Thoracic aorta (tissue), 2 donors: Measurements from ENCODE around the gene INPP4B. TPM values are rescaled to one million over a fixed set of nuclear protein-coding genes. Genes with fewer than 3 reads are reported as not detected.
A peak's percentile ranks its signal among the peaks of the same experiment; 100 is the strongest.

Source experiments
- ATAC-seq: fragments of 150-250 bp; one replicate; pipeline ENCODE4 v1.8.0; 2017; ENCODE audit warnings: low read depth; ENCODE audit not compliant: insufficient number of reproducible peaks, low FRiP score
- DNase-seq: peaks from one replicate; pipeline ENCODE4 v3.0.0-alpha.2; 2020; ENCODE audit warnings: low spot score
- H3K27ac ChIP-seq, 2 donors: fragments of 200-600 bp; sonication (generic); 1 replicate in 1 of 2; 2 replicates in 1 of 2; pipeline ENCODE4 v1.5.1; 2016; ENCODE audit warnings: mild to moderate bottlenecking in 2 of 2, moderate library complexity in 2 of 2
- H3K27me3 ChIP-seq: fragments of 200-600 bp; sonication (generic); replicated peaks from 2 replicates; pipeline ENCODE4 v1.6.0; 2016; ENCODE audit warnings: mild to moderate bottlenecking; ENCODE audit not compliant: insufficient read depth
- H3K36me3 ChIP-seq: fragments of 200-600 bp; sonication (generic); one replicate; pipeline ENCODE4 v1.5.1; 2016
- H3K4me1 ChIP-seq, 2 donors: fragments of 200-600 bp; sonication (generic); 1 replicate in 1 of 2; 2 replicates in 1 of 2; pipeline versions ENCODE4 v1.5.1 to v1.6.0; 2016; ENCODE audit warnings: low read depth in 2 of 2, mild to moderate bottlenecking in 1 of 2; ENCODE audit not compliant: control insufficient read depth in 1 of 2
- H3K4me3 ChIP-seq: fragments of 200-600 bp; sonication (generic); 2 replicates; pipeline ENCODE4 v1.5.1; 2016; ENCODE audit warnings: mild to moderate bottlenecking
- H3K9me3 ChIP-seq: fragments of 200-600 bp; sonication (generic); 2 replicates; pipeline ENCODE4 v1.5.1; 2016
- CTCF ChIP-seq: fragments of 200-600 bp; sonication (generic); IDR thresholded peaks from one replicate; pipeline ENCODE4 v1.5.1; 2019; ENCODE audit warnings: antibody characterized with exemption
- total RNA-seq, 2 donors: library from RNA; depleted of rRNA; stranded (reverse); fragments of >200 nt; gene quantifications; one replicate each; pipeline versions ENCODE4 v1.1.0 to v1.2.3, GENCODE V29; 2016

INPP4B gene
- total RNA-seq, 2 donors from 2014 or later, result 21.1 to 30.4 TPM

- no peaks in the 10 kb centered on the region for H3K9me3 ChIP-seq
- ATAC-seq (no peak), DNase-seq (no peak)
- H3K4me1 ChIP-seq, result peaks cover 0 to 5% of the 10 kb centered on the region in 2 donors
- no peaks in the 10 kb centered on the region for H3K36me3 ChIP-seq
- no peak overlapping the region for H3K4me3 ChIP-seq
- H3K27ac ChIP-seq, result no peak overlapping the region
- TF ChIP-seq CTCF, result no peak
- no peaks in the 10 kb centered on the region for H3K27me3 ChIP-seq
Observed at GRCh38 chr4:142559986-142560385, 286.1 kb downstream of the INPP4B start.

- DNase-seq (no peak), ATAC-seq (no peak)
- Histone ChIP-seq H3K27me3 (no peaks in the 10 kb centered on the region), H3K4me1 (peaks cover 0 to 5% of the 10 kb centered on the region in 2 donors), H3K27ac (no peak overlapping the region), H3K9me3 (no peaks in the 10 kb centered on the region), H3K4me3 (peak overlapping the region; percentile 3), H3K36me3 (no peaks in the 10 kb centered on the region)
- TF ChIP-seq CTCF, result no peak
Observed at GRCh38 chr4:142558851-142559250, 287.2 kb downstream of the INPP4B start.

- TF ChIP-seq CTCF, result no peak
- Histone ChIP-seq H3K27ac (no peak overlapping the region), H3K4me3 (no peak overlapping the region), H3K4me1 (peaks cover 0 to 5% of the 10 kb centered on the region in 2 donors), H3K9me3 (no peaks in the 10 kb centered on the region), H3K36me3 (no peaks in the 10 kb centered on the region), H3K27me3 (no peaks in the 10 kb centered on the region)
- ATAC-seq, result no peak
- no peak for DNase-seq
Observed at GRCh38 chr4:142557239-142557801, 288.8 kb downstream of the INPP4B start.

- DNase-seq (no peak), ATAC-seq (no peak)
- no peaks in the 10 kb centered on the region for H3K36me3 ChIP-seq
- no peaks in the 10 kb centered on the region for H3K9me3 ChIP-seq
- H3K27me3 ChIP-seq, result no peaks in the 10 kb centered on the region
- no peak overlapping the region for H3K4me3 ChIP-seq
- no peak for TF ChIP-seq CTCF
- H3K4me1 ChIP-seq, result peaks cover 0 to 5% of the 10 kb centered on the region in 2 donors
- no peak overlapping the region for H3K27ac ChIP-seq
Observed at GRCh38 chr4:142556570-142557238, 289.4 kb downstream of the INPP4B start.

GRCh38 chr4:142556048-142556447, 290.1 kb downstream of the INPP4B start:
- Histone ChIP-seq H3K4me1 (peaks cover 0 to 5% of the 10 kb centered on the region in 2 donors), H3K27me3 (no peaks in the 10 kb centered on the region), H3K36me3 (no peaks in the 10 kb centered on the region), H3K9me3 (no peaks in the 10 kb centered on the region), H3K4me3 (no peak overlapping the region), H3K27ac (no peak overlapping the region)
- no peak for DNase-seq
- no peak for ATAC-seq
- no peak for TF ChIP-seq CTCF
